Upper lobe of right lung (tissue), 1 donor: ENCODE data around the gene MSH3. TPM values are rescaled to one million over a fixed set of nuclear protein-coding genes. Genes with fewer than 3 reads are reported as not detected.

Experiments used
- ATAC-seq: fragments of 200-7000 bp; cut with Tn5 transposase; one replicate; pipeline ENCODE4 v1.9.1; 2020; ENCODE audit warnings: mild to moderate bottlenecking, moderate library complexity
- DNase-seq: peaks from one replicate; pipeline ENCODE4 v3.0.0-alpha.2; 2020
- H3K27ac ChIP-seq: fragments of 200-600 bp; one replicate; pipeline ENCODE4 v1.8.0; 2022
- H3K27me3 ChIP-seq: fragments of 200-600 bp; one replicate; pipeline ENCODE4 v1.8.0; 2022; ENCODE audit warnings: mild to moderate bottlenecking
- H3K36me3 ChIP-seq: fragments of 200-600 bp; one replicate; pipeline ENCODE4 v1.8.0; 2022
- H3K4me1 ChIP-seq: fragments of 200-600 bp; one replicate; pipeline ENCODE4 v1.8.0; 2022
- H3K4me3 ChIP-seq: fragments of 200-600 bp; one replicate; pipeline ENCODE4 v1.8.0; 2022; ENCODE audit warnings: mild to moderate bottlenecking
- H3K9me3 ChIP-seq: fragments of 200-600 bp; one replicate; pipeline ENCODE4 v1.8.0; 2022
- intact Hi-C: fragments of 100-400 bp; cut with DNase I; formaldehyde crosslinking; loops from one replicate; pipeline ENCODE4 v1.11.0; 2022
- total RNA-seq: library from RNA; stranded (reverse); fragmentation: NEBNext Ultra II Directional; extraction: Animal tissue kit (Norgen Biotek cat#: 25700); gene quantifications from one replicate; pipeline ENCODE4 v1.2.1, GENCODE V29; 2021
- TF ChIP-seq, protein P1 (sequence below): fragments of 200-600 bp; IDR thresholded peaks from one replicate; pipeline ENCODE4 v1.8.0; 2022; ENCODE audit warnings: antibody characterized with exemption
- donor health status: DM: no; HTN: yes; CAD: no; lungs with severe emphysema.

The MSH3 gene
- total RNA-seq, 1 donor from 2014 or later: 13.7 TPM

GRCh38 chr5:80625230-80625629, 29.2 kb upstream of the MSH3 start:
- no peak overlapping the region for H3K27ac ChIP-seq
- DNase-seq (no peak), ATAC-seq (no peak)
- TF ChIP-seq, protein P1, sequence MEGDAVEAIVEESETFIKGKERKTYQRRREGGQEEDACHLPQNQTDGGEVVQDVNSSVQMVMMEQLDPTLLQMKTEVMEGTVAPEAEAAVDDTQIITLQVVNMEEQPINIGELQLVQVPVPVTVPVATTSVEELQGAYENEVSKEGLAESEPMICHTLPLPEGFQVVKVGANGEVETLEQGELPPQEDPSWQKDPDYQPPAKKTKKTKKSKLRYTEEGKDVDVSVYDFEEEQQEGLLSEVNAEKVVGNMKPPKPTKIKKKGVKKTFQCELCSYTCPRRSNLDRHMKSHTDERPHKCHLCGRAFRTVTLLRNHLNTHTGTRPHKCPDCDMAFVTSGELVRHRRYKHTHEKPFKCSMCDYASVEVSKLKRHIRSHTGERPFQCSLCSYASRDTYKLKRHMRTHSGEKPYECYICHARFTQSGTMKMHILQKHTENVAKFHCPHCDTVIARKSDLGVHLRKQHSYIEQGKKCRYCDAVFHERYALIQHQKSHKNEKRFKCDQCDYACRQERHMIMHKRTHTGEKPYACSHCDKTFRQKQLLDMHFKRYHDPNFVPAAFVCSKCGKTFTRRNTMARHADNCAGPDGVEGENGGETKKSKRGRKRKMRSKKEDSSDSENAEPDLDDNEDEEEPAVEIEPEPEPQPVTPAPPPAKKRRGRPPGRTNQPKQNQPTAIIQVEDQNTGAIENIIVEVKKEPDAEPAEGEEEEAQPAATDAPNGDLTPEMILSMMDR: no peak
- H3K4me1 ChIP-seq: no peaks in the 10 kb centered on the region
- no peak overlapping the region for H3K4me3 ChIP-seq
- intact Hi-C loops: no loop called here
- H3K27me3 ChIP-seq: no peaks in the 10 kb centered on the region
- no peaks in the 10 kb centered on the region for H3K9me3 ChIP-seq
- H3K36me3 ChIP-seq: no peaks in the 10 kb centered on the region

DNA sequence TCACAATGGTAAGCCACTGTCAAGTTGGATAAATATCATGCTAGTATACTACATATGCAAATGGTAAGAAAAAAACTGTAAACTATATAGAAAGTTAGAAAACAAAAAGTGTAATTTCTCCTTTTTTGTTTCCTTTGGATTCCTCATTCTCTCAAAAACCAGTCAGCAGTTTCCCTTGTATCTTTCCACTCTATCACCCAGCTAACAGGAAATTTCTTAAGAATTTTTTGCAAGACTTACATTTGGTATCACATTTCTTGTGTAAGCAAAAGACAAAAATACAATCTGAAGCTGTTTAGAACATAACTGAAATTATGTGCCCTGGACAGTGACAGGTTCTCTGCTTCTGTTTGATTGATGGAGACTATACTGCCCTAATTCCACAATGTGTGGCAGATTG, 25.2 kb upstream of the MSH3 start:
- no peak overlapping the region for H3K4me3 ChIP-seq
- no peak for ATAC-seq
- intact Hi-C loops: no loop called here

GRCh38 chr5:80631278-80632259, 22.9 kb upstream of the MSH3 start:
- Histone ChIP-seq H3K4me3 (no peak overlapping the region), H3K27ac (no peak overlapping the region), H3K27me3 (no peaks in the 10 kb centered on the region), H3K4me1 (no peaks in the 10 kb centered on the region), H3K9me3 (no peaks in the 10 kb centered on the region), H3K36me3 (no peaks in the 10 kb centered on the region)
- intact Hi-C loops: no loop called here
- TF ChIP-seq, protein P1: no peak
- ATAC-seq: no peak
- no peak for DNase-seq

More for the DNA sequence above, 25.2 kb upstream of the MSH3 start:
- no peaks in the 10 kb centered on the region for H3K36me3 ChIP-seq
- H3K27me3 ChIP-seq: no peaks in the 10 kb centered on the region
- TF ChIP-seq, protein P1: no peak
- DNase-seq: no peak
- H3K27ac ChIP-seq: no peak overlapping the region
- no peaks in the 10 kb centered on the region for H3K9me3 ChIP-seq
- no peaks in the 10 kb centered on the region for H3K4me1 ChIP-seq

- no peak overlapping the region for H3K27ac ChIP-seq
- TF ChIP-seq, protein P1: no peak
- intact Hi-C loops: no loop called here
These were observed 21.8 kb upstream of the MSH3 start for GRCh38 chr5:80632700-80633099.

DNA sequence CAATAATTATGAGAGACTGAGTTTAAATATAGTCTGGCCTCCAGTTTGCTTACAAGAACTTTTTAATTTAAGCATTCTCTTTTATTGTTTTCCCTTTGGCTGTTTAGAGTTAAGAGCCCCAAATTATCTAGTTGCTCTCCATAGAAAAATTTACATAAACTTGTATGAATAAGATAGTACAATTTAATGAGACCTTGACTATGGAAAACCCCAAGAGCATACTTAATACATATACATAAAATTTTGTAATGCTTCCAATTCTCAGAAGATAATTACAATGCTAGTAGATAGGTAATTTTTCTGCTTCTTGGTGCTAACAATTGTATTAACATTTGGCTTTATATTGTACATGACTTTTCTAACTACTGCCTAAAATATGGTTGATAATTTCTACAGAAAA, 20.3 kb upstream of the MSH3 start:
- Histone ChIP-seq H3K27ac (no peak overlapping the region), H3K27me3 (no peaks in the 10 kb centered on the region), H3K4me1 (no peaks in the 10 kb centered on the region), H3K36me3 (peaks cover 4% of the 10 kb centered on the region), H3K4me3 (no peak overlapping the region), H3K9me3 (no peaks in the 10 kb centered on the region)
- intact Hi-C loops: no loop called here
- ATAC-seq (no peak), DNase-seq (no peak)
- TF ChIP-seq, protein P1: no peak

More at GRCh38 chr5:80632700-80633099, 21.8 kb upstream of the MSH3 start:
- Histone ChIP-seq H3K27me3 (no peaks in the 10 kb centered on the region), H3K9me3 (no peaks in the 10 kb centered on the region), H3K4me3 (no peak overlapping the region), H3K4me1 (no peaks in the 10 kb centered on the region), H3K36me3 (peaks cover 4% of the 10 kb centered on the region)
- ATAC-seq (no peak), DNase-seq (no peak)
